GM18507 (cell line): ENCODE results near the gene PDLIM5.
"Not testable (repeated sequence)": the region's sequence is repeated elsewhere in the genome, so short reads cannot be mapped to it uniquely, and the experiment has no call there.

Source experiments
- DNase-seq: peaks from one replicate; pipeline ENCODE4 v3.0.0; 2011; ENCODE audit warnings: low read depth; ENCODE audit not compliant: insufficient read length; ENCODE audit errors: extremely low spot score
- FAIRE-seq: peaks from 2 replicates; lab custom pipeline; 2011; peaks lifted over from hg19 to GRCh38; lab: Jason Lieb, UNC

PDLIM5 gene

GRCh38 chr4:94623126-94623911 lies 171.6 kb downstream of the PDLIM5 start:
- DNase-seq: no peak
- FAIRE-seq: no peak

- DNase-seq: no peak
- no peak for FAIRE-seq
These were observed 175.2 kb downstream of the PDLIM5 start for GRCh38 chr4:94626942-94627341.

DNA sequence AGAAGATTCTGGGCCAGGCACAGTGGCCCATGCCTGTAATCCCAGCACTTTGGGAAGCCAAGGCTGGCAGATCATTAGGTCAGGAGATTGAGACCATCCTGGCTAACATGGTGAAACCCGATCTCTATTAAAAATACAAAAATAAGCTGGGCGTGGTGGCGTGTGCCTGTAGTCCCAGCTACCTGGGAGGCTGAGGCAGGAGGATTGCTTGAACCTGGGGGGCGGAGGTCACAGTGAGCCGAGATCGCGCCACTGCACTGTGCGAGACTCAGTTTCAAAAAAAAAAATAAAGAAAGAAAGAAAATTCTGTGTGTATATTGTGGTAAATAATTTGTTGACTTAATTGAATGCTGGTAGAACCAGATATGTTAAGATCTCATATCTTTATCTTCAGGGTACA lies 177.3 kb downstream of the PDLIM5 start:
- DNase-seq, FAIRE-seq: not testable (repeated sequence)

DNA sequence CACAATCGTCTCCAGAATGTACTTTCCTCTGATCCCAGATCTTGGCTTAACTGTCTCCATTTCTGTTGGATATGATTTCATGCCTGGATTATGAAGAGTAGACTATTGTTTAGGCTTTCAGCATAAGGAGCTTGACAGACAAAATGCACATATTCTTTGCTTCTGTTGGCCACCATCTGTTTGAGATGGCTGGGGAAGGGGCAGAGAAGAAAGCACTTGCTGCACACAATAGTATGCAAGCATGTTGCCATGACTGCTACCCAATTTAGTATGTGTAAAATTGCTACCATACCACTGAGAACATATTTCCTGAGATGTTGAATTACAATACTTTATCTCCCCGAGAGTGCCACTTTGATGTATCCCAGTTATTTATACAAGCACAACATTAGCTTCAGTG lies 178.1 kb downstream of the PDLIM5 start:
- FAIRE-seq (no peak), DNase-seq (no peak)

GRCh38 chr4:94634271-94634670 lies 182.5 kb downstream of the PDLIM5 start:
- FAIRE-seq (no peak), DNase-seq (no peak)

DNA sequence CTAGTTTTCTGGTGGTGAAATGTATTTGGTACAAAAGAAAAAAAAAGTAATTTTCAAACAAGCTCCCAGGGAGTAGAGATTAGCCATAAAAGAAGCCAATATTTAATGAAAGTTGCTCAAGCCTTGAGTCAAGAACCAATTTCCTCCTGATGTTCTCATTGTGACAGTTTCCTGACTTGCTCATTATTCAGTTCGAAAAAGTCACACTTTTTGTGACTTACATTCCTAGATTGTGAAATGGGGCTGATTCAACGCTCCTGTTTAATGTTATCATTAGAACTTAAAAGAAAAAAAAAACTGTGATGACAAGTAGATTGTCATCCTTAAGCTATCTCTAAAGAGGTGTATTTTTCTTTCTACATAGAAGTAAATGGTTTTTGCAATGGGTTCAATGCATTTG lies 183.4 kb downstream of the PDLIM5 start:
- DNase-seq: no peak
- FAIRE-seq: no peak

GRCh38 chr4:94636004-94636403 lies 184.3 kb downstream of the PDLIM5 start:
- FAIRE-seq (no peak), DNase-seq (no peak)

- no peak for FAIRE-seq
- no peak for DNase-seq
These were observed 187.6 kb downstream of the PDLIM5 start for GRCh38 chr4:94639298-94639697.

DNA sequence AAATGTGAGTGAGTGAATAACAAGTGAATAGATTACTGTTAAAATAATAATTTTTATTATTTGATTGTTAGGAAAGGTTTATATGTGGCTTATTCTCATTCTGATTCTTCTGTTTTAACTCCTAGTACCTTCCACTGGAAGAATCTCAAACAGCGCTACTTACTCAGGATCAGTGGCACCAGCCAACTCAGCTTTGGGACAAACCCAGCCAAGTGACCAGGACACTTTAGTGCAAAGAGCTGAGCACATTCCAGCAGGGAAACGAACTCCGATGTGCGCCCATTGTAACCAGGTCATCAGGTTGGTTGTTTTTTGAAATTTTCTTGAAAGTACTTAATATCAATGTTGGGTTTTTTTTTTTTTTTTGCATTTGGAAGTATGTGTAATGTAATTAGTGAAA lies 188.4 kb downstream of the PDLIM5 start:
- no peak for DNase-seq
- no peak for FAIRE-seq

DNA sequence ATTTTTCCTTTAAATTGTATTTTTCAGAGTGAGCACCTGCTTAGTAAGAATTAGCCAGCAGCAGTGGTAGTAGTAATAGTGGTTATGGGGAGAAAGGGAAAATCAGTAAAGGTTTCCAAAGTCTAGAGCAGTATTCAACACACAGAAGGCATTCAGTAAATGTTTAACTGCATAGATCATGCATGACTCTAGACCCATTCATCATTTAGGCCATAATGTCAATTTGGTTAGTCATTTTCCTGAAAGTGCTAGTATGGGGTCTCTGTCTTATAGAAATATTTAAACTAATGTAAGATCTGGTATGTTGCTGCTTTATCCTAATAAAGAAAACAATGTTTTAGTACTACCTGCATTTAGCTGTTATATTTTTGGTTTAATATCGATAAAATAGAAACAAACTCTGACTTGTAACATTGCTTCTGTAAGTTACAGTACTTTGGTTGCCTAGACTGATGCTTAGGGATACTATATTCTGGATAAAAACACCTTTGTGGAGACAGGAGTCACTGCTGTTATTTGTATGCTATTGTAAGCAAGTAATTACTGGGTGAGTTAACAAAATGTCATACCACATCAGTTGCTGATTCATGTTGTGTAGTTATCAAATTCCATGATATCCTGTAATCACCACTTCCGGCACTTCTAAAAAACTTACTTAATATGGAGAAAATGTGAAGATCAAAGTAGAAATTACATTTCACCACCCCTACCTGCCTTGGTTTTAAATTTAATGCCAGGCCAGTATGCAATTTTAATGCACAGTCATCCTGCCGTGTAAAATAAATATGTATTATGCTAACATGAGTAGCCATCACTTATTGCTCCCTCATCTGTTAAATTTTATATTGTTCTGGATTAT lies 190.2 kb downstream of the PDLIM5 start:
- no peak for FAIRE-seq
- no peak for DNase-seq

GRCh38 chr4:94642561-94642866 lies 190.8 kb downstream of the PDLIM5 start:
- FAIRE-seq: no peak

DNA sequence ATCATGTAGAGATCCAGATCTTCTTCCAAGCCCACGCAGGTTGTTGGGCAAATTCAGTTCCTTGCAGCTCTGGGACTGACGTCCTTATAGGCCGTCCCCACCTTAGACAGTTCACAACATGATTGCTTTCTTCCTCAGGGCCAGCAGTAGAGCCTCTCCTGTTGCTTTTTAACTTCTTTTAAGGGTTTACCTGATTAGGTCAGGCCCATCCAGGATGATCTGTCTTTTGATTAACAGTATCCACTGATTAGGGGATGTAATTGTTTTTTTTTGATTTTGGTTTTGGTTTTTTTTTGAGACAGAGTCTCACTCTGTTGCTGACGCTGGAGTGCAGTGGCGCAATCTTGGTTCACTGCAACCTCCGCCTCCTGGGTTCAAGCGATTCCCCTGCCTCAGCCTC lies 197.0 kb downstream of the PDLIM5 start:
- no peak for DNase-seq
- no peak for FAIRE-seq

More at GRCh38 chr4:94642561-94642866, 190.8 kb downstream of the PDLIM5 start:
- no peak for DNase-seq

- no peak for FAIRE-seq
- no peak for DNase-seq
These were observed 197.8 kb downstream of the PDLIM5 start for GRCh38 chr4:94649381-94650133.

GRCh38 chr4:94650134-94650495 lies 198.4 kb downstream of the PDLIM5 start:
- no peak for FAIRE-seq

DNA sequence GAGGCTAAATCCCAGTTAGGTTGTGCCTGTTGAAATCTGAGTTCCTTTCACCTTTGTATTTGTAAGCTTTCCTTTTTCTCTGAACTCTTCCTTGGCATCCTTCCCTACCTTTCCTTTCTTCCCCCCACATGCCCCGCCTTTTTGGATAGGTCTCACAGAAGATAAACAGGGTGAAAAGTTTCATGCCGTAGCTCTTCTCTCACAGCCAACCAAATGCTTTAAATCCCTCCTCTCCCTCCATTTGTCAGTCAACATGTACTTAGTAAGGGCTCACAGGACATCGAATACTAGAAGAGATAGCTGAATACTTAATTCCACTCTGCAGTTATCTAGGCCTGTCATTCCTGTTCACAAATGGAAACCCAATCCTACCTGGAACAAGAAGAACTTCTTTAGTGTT lies 198.9 kb downstream of the PDLIM5 start:
- DNase-seq (no peak), FAIRE-seq (no peak)

More at GRCh38 chr4:94650134-94650495, 198.4 kb downstream of the PDLIM5 start:
- DNase-seq: no peak

GRCh38 chr4:94653095-94653649 lies 201.4 kb downstream of the PDLIM5 start:
- no peak for FAIRE-seq
- DNase-seq: no peak

DNA sequence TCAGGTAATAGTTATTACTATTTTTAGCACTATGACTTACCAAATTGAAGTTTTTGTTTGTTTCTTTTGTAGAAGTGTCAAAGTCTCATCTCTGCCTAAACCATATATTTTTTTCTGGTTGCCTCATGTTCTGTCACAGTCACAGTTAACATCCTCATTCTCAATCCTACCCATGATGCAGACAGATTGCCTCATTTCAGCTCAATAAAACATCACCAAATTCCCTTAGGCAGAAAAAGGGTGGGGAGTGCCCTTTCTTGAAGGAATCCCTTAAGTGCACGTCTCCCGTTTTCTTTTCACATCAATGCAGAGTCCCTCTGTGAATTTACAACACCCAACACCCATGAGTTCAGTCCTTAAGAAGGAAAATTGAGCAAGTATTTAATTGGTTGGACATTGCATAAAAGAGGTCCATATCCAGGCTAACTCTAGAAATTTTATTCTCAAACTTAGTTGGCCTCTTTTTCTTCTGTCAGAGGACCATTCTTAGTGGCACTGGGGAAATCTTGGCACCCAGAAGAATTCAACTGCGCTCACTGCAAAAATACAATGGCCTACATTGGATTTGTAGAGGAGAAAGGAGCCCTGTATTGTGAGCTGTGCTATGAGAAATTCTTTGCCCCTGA lies 202.4 kb downstream of the PDLIM5 start:
- no peak for FAIRE-seq

DNA sequence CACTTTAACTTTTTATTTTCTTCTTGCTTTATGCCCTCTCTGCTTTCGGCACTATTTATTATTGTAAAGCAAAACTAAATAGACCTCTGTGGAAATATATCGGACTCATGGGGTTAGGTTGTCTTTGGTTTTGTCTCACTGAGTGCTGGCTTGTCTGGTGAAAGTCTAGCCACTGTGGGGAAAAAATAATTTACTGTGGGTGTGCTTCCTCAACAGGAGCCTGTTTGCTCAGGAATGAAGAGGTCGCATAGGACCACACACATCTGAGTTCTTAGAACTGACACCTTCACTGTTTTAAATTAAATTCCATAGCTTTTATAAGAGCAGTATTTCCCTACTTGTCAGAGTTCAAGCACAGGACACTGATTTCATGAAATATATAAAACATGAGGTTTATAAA lies 203.0 kb downstream of the PDLIM5 start:
- no peak for FAIRE-seq
- DNase-seq: no peak

More for the DNA sequence above, 202.4 kb downstream of the PDLIM5 start:
- no peak for DNase-seq

DNA sequence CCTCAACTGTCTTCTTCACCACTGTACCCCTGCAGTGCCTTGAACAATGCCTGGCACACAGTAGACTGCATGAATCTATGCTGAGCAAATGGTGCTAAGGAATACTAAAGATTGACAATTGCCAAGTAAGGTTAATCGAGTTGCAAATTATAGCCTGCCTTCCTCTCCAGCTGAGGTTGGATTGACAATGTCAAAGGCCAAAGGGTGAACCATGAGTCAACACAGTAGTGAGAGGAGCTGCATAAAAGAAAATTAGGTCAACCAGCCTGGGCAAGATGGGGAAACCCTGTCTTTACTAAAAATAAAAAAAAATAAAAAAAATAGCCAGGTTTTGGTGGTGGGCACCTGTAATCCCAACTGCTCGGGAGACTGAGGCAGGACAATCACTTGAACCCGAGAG lies 208.9 kb downstream of the PDLIM5 start:
- DNase-seq (no peak), FAIRE-seq (no peak)
